ENCODE results near the gene GABPB2.

GABPB2 gene

DNA sequence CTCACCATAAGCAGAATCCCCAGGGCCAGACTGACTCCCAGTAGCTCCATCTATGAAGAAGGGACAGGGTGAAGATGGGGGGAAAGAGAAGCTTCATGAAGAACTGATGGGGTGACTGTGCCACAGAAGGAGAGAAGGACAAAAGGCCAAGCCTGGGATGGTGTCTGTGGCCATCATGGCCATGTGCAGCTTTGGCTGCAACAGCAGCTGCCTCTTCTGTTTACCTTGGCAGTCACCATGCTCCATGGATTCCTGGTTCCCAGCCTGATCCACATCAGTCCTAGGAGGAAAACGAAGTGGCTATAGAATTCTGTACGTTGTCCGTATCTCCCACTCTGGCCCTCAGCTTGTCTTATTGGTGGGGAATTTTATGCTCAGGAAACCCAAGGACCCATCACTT is 63.8 kb downstream of the GABPB2 start:
- Mint-ChIP-seq H3K4me1 (peaks cover 3 to 7% of the 10 kb centered on the region in 2 donors), H3K4me3 (no peak overlapping the region), H3K27me3 (no peaks in the 10 kb centered on the region), H3K36me3 (no peaks in the 10 kb centered on the region), H3K9me3 (peaks cover 0 to 2% of the 10 kb centered on the region in 2 donors), H3K27ac (no peak overlapping the region)
- DNase-seq (no peak), ATAC-seq (replicated peaks) (no peak)

DNA sequence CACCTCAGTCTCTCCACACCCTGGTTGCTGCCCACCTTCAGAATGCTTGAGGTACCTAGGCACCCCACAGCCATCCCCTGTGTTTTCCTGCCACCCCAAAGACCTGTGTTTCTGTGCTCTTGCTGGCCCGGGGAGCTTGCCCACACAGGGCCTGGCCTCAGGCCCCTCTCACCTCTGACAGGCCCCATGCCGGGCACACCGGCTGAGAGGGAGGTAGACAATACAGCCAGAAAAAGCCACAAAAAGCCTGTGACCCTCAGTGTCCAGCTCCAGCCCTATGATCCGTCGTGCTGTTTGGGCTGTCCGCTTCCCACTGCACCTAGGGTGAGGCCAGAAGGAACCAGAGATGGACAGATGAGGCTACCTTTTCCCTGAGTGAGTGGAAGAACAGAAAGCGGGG is 64.4 kb downstream of the GABPB2 start:
- no peak overlapping the region for H3K27ac Mint-ChIP-seq
- ATAC-seq (replicated peaks) (no peak), DNase-seq (no peak)
- no peaks in the 10 kb centered on the region for H3K27me3 Mint-ChIP-seq
- no peak overlapping the region for H3K4me3 Mint-ChIP-seq
- peaks cover 0 to 2% of the 10 kb centered on the region in 2 donors for H3K9me3 Mint-ChIP-seq
- H3K36me3 Mint-ChIP-seq = no peaks in the 10 kb centered on the region
- H3K4me1 Mint-ChIP-seq = peaks cover 3 to 7% of the 10 kb centered on the region in 2 donors

DNA sequence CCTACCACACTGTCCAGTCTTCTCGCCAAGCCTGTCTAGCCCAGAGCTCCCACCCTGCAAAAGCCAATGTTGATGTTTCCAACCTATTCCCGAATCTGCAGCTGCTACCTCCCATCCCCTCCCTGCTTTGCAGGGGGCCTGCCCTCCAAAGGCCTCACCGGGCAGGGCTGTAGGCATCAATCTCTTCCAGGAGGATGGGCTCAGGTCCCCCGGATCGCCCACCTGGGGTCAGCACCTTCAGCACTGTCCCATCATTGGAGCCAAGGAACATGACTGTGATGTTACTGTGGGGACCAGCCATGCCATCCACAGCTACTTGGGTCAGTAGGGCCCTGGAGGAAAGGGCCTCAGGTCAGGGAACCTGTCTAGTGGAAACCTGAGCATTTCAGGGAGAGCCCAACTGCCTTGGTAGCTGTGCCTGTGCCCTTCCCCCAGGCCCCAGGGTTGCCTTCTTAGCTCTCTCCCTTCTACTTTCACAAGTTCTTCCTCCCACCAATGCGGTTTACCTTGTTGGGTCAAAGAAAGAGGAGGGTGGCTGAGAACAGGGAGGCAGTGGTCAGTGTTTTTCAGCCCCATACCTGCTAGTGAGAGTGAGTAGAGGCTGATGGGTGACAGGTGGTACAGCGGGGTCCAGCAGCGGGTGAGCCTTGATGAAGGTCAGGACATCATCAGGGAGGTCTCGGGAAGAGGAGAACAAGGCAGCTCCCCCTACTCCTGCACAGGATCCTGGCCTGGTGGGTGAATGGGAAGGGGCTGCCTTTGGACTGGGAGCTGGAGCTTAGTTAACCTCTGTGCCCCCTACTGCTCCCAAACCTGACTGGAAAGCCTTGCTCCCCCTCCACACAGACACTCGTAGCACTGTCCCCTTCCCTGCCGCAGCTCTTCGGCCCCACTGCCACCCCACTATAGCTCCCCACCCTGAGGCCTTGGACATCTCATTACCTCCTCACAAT is 65.1 kb downstream of the GABPB2 start:
- no peak overlapping the region for H3K27ac Mint-ChIP-seq
- peaks cover 0 to 2% of the 10 kb centered on the region in 2 donors for H3K9me3 Mint-ChIP-seq
- H3K36me3 Mint-ChIP-seq = no peaks in the 10 kb centered on the region
- peaks cover 3 to 7% of the 10 kb centered on the region in 2 donors for H3K4me1 Mint-ChIP-seq
- ATAC-seq (replicated peaks) = no peak
- no peaks in the 10 kb centered on the region for H3K27me3 Mint-ChIP-seq
- no peak for DNase-seq
- H3K4me3 Mint-ChIP-seq = no peak overlapping the region

DNA sequence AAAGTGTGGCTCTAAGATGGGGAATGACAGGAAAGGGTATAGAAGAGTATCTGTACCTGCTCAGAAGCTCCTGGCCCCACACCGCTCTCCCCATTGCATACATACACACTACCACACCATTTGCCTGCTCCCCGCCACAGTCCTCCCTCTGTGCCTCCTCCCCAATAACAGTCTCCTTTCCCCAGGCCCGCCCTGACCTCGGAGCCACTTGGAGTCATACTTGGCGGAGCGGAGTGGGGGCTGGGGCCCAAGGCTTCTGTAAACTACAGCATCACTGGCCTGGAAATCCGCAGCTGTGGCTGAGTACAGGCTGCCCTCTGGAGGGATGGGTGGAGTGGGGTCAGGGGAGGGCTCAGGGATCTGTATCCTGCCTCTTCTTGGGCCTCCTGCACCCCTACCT is 67.2 kb downstream of the GABPB2 start:
- Mint-ChIP-seq H3K4me1 (peaks cover 5 to 8% of the 10 kb centered on the region in 2 donors), H3K4me3 (no peak overlapping the region), H3K27ac (no peak overlapping the region), H3K9me3 (peaks cover 0 to 2% of the 10 kb centered on the region in 2 donors), H3K36me3 (no peaks in the 10 kb centered on the region), H3K27me3 (no peaks in the 10 kb centered on the region)
- DNase-seq (no peak), ATAC-seq (replicated peaks) (no peak)

DNA sequence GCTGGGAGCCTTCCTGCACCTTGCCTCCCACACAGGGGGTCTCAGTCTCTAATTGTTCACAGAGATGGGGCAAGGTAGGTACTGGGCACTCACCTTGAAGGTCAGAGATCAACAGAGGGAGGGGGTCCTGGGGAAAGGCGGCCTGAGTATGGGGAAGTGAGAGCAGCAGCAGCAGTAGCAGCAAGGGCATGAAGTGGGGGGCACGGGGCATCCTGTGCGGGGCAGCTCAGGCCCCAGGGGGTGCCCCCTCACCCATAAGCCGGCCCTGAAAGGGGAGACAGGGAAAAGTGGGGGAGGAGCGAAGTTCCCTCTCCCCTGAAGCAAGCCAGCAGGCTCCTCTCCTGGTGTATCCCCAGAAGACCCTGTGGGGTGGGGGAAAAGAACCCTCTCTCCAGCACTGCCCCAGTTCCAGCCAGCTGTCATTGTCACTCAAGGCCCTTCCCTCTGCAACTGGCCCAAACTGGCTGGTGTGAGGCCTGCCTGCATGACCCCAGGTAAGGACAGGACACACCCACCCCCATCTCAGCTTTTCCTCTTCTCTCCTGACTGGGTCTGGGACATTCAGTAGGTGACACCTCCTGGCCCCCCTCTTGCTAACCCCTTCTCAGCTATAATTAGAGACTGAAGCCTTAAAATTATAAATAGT is 72.0 kb downstream of the GABPB2 start:
- ATAC-seq (replicated peaks) = no peak
- no peaks in the 10 kb centered on the region for H3K36me3 Mint-ChIP-seq
- no peak overlapping the region for H3K4me3 Mint-ChIP-seq

DNA sequence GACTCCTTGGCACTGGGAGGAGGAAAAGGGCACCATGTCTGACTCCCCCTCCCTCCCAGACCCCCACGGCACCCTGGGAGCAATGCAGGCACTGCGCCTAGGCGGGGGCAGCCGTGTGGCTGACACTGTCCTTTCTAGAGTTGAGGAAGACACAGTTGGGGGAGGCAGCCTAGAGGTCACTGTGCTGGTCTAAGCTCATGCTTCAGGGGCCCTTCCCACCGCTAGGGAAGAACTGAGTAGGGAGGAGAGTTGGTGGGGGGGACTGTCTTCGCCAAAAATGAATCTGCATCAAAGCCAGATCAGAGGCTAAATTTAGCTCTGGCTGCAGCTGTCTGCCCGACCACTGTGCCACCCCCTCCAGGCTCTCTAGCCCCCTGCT is 72.5 kb downstream of the GABPB2 start:
- no peak overlapping the region for H3K4me3 Mint-ChIP-seq
- H3K36me3 Mint-ChIP-seq = no peaks in the 10 kb centered on the region
- DNase-seq (no peak), ATAC-seq (replicated peaks) (no peak)
- H3K27me3 Mint-ChIP-seq = peaks cover 19 to 22% of the 10 kb centered on the region in 2 donors
- peaks cover 22 to 44% of the 10 kb centered on the region in 2 donors for H3K4me1 Mint-ChIP-seq
- no peak overlapping the region for H3K27ac Mint-ChIP-seq
- no peaks in the 10 kb centered on the region for H3K9me3 Mint-ChIP-seq

More for the DNA sequence above, 72.0 kb downstream of the GABPB2 start:
- no peak for DNase-seq
- Mint-ChIP-seq H3K4me1 (peaks cover 22 to 44% of the 10 kb centered on the region in 2 donors), H3K27me3 (peaks cover 14 to 19% of the 10 kb centered on the region in 2 donors), H3K27ac (peak overlapping the region; percentile 51), H3K9me3 (no peaks in the 10 kb centered on the region)

DNA sequence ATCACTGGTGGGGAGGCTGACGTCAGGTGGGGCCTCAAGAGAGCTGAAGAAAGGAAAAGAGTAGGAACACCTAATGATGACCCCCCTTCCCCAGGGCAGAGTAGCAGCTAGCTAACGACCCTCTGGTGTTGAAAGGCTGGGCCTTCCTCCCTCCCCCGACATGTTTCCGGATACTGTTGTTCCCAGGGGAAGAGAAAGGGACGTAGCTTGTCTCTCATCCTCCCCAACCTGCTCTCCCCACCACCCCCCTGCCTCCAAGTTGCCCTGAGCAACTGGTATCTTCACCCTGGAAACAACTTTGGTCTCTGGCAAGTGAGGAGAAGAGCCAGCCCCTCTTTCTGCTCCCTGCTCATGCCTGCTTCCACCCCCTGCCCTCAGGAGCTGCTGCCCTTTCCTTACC is 73.4 kb downstream of the GABPB2 start:
- peaks cover 22 to 44% of the 10 kb centered on the region in 2 donors for H3K4me1 Mint-ChIP-seq
- H3K27ac Mint-ChIP-seq = no peak overlapping the region
- no peaks in the 10 kb centered on the region for H3K9me3 Mint-ChIP-seq
- H3K27me3 Mint-ChIP-seq = peaks cover 19 to 22% of the 10 kb centered on the region in 2 donors
- H3K4me3 Mint-ChIP-seq = no peak overlapping the region
- no peaks in the 10 kb centered on the region for H3K36me3 Mint-ChIP-seq
- ATAC-seq (replicated peaks) (no peak), DNase-seq (no peak)

DNA sequence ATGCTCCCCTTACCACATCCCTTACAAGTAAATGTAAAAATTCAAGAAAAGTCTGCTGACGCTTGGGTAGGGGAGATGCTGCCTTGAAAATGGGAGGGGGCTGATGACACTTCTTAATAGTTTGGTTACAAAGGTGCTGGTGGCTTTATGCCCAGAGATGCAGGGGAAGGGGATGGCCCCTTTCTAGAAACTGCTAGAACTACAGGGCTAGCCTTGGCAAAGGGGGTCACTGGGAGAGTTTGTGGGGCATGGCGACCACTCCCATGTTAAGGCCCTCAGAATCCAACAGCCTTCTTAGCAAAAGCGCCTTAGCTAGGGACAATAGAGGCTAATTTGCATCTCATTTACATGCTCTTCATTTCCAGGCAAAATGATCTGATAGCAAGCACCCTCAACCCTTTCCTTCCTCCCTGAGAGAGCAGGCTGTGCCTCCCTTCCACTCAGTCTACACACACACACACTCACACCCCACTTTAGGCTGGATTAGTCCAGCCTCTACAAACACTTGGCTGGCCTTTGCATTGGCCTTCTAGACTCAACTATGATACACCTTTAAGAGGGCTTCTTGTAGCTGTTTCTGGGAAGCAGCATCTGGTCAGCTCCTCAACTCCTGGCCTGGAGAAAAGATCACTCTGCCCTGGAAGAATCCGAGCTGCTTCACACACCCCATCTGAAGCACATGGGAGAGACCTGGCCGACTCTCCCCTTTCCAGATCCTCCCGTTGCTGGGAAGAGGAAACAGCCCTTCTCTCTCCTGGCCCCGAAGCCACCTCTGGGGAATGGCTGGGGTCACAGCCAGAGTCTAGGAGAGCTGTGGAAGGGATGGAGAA is 74.1 kb downstream of the GABPB2 start:
- DNase-seq (no peak), ATAC-seq (replicated peaks) (no peak)
- Mint-ChIP-seq H3K36me3 (no peaks in the 10 kb centered on the region), H3K4me3 (no peak overlapping the region), H3K27ac (no peak overlapping the region), H3K27me3 (peaks cover 19 to 22% of the 10 kb centered on the region in 2 donors), H3K9me3 (no peaks in the 10 kb centered on the region), H3K4me1 (peaks cover 23 to 44% of the 10 kb centered on the region in 2 donors)

DNA sequence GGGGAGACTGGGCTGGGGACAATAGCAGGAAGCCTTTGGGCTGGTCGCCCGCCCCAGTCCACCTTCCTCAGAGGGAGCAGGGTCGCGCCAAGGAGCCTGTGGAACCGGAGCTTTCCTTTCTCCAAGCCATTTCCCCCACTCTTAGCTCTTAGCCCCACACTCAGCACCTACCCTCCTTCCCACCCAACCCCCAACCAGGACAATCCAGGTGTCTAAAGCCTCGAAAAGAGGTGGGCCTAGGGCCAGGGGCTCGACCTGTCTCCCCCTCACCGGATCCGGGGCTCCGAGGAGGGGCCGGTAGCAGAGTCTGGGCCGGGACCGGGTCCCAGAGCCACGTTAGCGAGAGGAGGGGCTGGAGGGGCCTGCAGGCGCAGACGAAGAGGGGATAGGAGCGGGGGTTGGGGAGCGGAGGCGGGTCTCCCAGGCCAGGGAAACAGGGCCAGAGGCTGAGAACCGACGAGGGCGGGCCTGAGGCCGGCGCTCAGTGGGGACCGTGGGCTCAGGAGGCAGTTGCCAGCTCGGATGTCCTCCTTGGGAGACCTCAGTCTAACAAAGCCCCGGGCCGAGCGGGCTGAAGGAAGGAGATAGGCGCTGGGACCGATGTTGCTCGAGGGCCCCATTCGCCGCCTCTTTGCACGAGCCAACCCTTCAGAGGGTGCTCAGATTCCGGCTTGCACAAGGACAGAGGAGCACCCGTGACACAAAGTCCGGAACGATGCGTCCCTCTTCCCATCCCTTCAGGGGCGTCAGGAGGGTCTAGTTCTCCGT is 74.9 kb downstream of the GABPB2 start:
- ATAC-seq (replicated peaks) (peak; percentile 16 to 37), DNase-seq (no peak)
- peaks cover 24 to 44% of the 10 kb centered on the region in 2 donors for H3K4me1 Mint-ChIP-seq

DNA sequence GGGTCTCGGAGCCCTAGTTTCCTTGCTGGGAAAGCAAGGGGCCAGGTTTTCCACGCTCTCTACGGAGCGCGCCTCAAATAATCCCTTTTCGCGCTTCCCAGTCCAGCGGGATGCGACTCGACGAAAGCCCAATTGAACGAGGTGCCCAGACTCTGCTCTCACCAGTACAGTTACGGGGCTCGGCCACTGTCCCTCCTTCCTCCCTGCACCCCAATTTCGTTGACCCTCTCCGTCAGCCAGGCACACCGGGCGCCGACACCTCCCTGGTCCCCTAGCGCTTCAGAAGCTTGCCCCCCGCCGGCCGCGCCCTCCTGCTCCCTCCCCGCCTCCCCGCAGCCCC is 75.5 kb downstream of the GABPB2 start:
- peak; percentile 6 to 10 for ATAC-seq (replicated peaks)
- H3K4me3 Mint-ChIP-seq = peak overlapping the region; percentile 84 to 97
- peak overlapping the region; percentile 77 for H3K27ac Mint-ChIP-seq
- peaks cover 19 to 22% of the 10 kb centered on the region in 2 donors for H3K27me3 Mint-ChIP-seq
- peaks cover 24 to 44% of the 10 kb centered on the region in 2 donors for H3K4me1 Mint-ChIP-seq
- no peak for DNase-seq
- no peaks in the 10 kb centered on the region for H3K9me3 Mint-ChIP-seq
- H3K36me3 Mint-ChIP-seq = no peaks in the 10 kb centered on the region

More for the DNA sequence above, 74.9 kb downstream of the GABPB2 start:
- peaks cover 19 to 22% of the 10 kb centered on the region in 2 donors for H3K27me3 Mint-ChIP-seq
- no peaks in the 10 kb centered on the region for H3K36me3 Mint-ChIP-seq
- H3K9me3 Mint-ChIP-seq = no peaks in the 10 kb centered on the region
- peak overlapping the region; percentile 84 to 97 for H3K4me3 Mint-ChIP-seq
- no peak overlapping the region for H3K27ac Mint-ChIP-seq

DNA sequence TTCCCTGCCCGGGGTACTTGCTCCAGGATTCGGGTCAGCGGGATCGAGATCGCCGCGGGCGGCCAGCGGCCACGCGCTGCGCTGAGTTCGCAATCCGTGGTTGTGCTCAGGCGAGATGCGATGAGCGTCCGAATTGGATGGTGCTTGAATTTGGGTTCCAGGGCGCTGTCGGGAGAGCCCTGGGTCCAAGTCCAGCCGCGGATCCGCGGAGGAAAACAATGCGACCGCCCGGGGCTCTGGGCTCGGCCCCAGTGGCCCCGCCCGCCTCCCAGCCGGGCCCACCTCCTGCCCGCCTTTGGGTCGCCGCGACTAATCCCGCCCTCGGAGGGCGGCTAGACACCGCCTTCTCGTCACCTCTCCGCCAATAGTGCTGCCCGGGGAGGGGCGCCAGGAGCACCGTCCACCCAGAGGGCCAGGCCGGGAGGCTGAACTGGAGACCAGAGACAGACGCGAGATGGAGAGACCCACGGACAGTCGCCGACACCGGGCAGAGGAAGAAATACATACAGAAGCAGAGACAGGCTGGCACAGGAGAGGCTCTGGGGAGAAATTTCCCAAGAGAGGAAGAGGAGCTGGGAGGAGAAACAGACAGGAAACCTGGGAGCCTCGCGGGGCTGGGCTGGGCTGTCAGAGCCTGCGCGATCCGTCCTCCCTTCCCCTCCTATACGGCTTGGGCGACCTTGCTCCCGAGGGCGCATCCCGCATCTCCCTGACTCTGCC is 76.0 kb downstream of the GABPB2 start, which contains the start of gene SEMA6C:
Gene SEMA6C (minus strand): TSS at position 220 of the 720 bp plus-strand sequence. CDS start 4,010 bp downstream, outside the sequence.
- Mint-ChIP-seq H3K4me1 (peaks cover 24 to 44% of the 10 kb centered on the region in 2 donors), H3K9me3 (no peaks in the 10 kb centered on the region)

DNA sequence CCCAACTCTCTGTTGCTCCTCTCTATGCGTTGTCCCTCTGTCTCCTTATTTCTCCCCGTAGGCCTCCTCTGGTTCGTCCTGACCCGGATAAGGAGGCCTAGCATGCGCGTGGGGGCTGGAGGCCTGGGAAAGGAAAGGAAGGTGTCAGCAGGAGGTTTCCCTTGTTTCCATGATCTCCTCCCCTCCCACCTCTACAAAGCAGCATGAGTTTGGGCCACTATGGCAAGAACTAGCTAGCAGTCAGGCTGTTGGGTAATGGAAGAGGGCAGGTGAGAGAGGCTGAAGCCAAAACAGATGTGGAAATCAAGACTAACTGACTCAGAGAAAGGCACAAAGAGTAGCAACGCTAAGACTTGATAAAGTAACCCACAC is 76.6 kb downstream of the GABPB2 start:
- Mint-ChIP-seq H3K4me1 (peaks cover 24 to 42% of the 10 kb centered on the region in 2 donors), H3K27me3 (peaks cover 19 to 22% of the 10 kb centered on the region in 2 donors), H3K4me3 (peak overlapping the region; percentile 84 to 97), H3K27ac (peak overlapping the region; percentile 77), H3K36me3 (no peaks in the 10 kb centered on the region), H3K9me3 (no peaks in the 10 kb centered on the region)
- ATAC-seq (replicated peaks) = no peak
- no peak for DNase-seq

More for the DNA sequence above, 76.0 kb downstream of the GABPB2 start, which contains the start of gene SEMA6C:
- Mint-ChIP-seq H3K4me3 (peak within 1 kb of the TSS; percentile 84 to 97), H3K27ac (peak within 1 kb of the TSS; percentile 77), H3K27me3 (peaks cover 19 to 22% of the 10 kb centered on the region in 2 donors), H3K36me3 (no peaks in the 10 kb centered on the region)
- DNase-seq (peak; percentile 79), ATAC-seq (replicated peaks) (peak; percentile 98 to 99)

DNA sequence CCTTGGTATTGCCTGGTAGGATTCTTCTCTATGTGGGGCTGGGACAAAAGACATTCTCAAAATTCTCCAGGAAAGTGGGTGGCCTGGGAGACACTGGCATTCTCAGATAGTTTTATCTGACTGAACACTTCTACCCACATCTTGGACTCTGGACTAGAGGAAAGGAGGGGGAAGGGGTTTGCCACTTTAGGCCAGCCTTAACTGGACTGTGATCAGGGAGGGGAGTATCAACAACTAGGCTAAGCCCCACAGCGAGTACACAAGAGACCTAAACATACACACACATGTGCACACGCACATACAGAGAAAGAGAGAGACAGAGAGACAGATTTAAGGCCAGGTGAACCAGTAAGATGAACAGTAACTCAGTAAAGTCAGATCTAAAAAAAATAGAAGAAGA is 77.1 kb downstream of the GABPB2 start:
- no peaks in the 10 kb centered on the region for H3K9me3 Mint-ChIP-seq
- no peak overlapping the region for H3K27ac Mint-ChIP-seq
- H3K4me3 Mint-ChIP-seq = no peak overlapping the region
- no peak for ATAC-seq (replicated peaks)
- H3K27me3 Mint-ChIP-seq = peaks cover 19 to 22% of the 10 kb centered on the region in 2 donors
- no peaks in the 10 kb centered on the region for H3K36me3 Mint-ChIP-seq
- H3K4me1 Mint-ChIP-seq = peaks cover 20 to 37% of the 10 kb centered on the region in 2 donors
- DNase-seq = no peak
